ENCODE data around the gene ST6GALNAC3.

The ST6GALNAC3 gene

GRCh38 chr1:76141929-76142328, 67.4 kb downstream of the ST6GALNAC3 start:
- no peak for DNase-seq (ENCODE audit: low spot score)

- no peak for DNase-seq (ENCODE audit: low spot score)
Observed at GRCh38 chr1:76142771-76143540, 68.4 kb downstream of the ST6GALNAC3 start.

GRCh38 chr1:76144247-76144646, 69.7 kb downstream of the ST6GALNAC3 start:
- DNase-seq (ENCODE audit: low spot score): no peak

GRCh38 chr1:76145332-76145731, 70.8 kb downstream of the ST6GALNAC3 start:
- DNase-seq (ENCODE audit: low spot score): no peak

GRCh38 chr1:76146184-76146583, 71.6 kb downstream of the ST6GALNAC3 start:
- no peak for DNase-seq (ENCODE audit: low spot score)

- no peak for DNase-seq (ENCODE audit: low spot score)
Observed at GRCh38 chr1:76147917-76148316, 73.4 kb downstream of the ST6GALNAC3 start.

GRCh38 chr1:76148460-76148859, 73.9 kb downstream of the ST6GALNAC3 start:
- DNase-seq (ENCODE audit: low spot score): no peak

- no peak for DNase-seq (ENCODE audit: low spot score)
Observed at GRCh38 chr1:76153841-76154205, 79.3 kb downstream of the ST6GALNAC3 start.

- DNase-seq (ENCODE audit: low spot score): peak; percentile 67
Observed at GRCh38 chr1:76154206-76154956, 79.8 kb downstream of the ST6GALNAC3 start.

GRCh38 chr1:76156987-76157386, 82.4 kb downstream of the ST6GALNAC3 start:
- no peak for DNase-seq (ENCODE audit: low spot score)

- DNase-seq (ENCODE audit: low spot score): no peak
Observed at GRCh38 chr1:76158126-76158525, 83.6 kb downstream of the ST6GALNAC3 start.

- no peak for DNase-seq (ENCODE audit: low spot score)
Observed at GRCh38 chr1:76160225-76160624, 85.7 kb downstream of the ST6GALNAC3 start.

GRCh38 chr1:76161451-76161850, 86.9 kb downstream of the ST6GALNAC3 start:
- DNase-seq (ENCODE audit: low spot score): no peak

GRCh38 chr1:76162254-76162653, 87.7 kb downstream of the ST6GALNAC3 start:
- DNase-seq (ENCODE audit: low spot score): no peak

GRCh38 chr1:76164165-76164564, 89.6 kb downstream of the ST6GALNAC3 start:
- DNase-seq (ENCODE audit: low spot score): no peak

GRCh38 chr1:76170084-76170483, 95.5 kb downstream of the ST6GALNAC3 start:
- DNase-seq (ENCODE audit: low spot score): no peak

GRCh38 chr1:76170513-76170912, 96.0 kb downstream of the ST6GALNAC3 start:
- DNase-seq (ENCODE audit: low spot score): no peak

- DNase-seq (ENCODE audit: low spot score): no peak
Observed at GRCh38 chr1:76176000-76176399, 101.5 kb downstream of the ST6GALNAC3 start.

- DNase-seq (ENCODE audit: low spot score): no peak
Observed at GRCh38 chr1:76177615-76178014, 103.1 kb downstream of the ST6GALNAC3 start.

GRCh38 chr1:76179219-76179698, 104.7 kb downstream of the ST6GALNAC3 start:
- no peak for DNase-seq (ENCODE audit: low spot score)

GRCh38 chr1:76185207-76185606, 110.7 kb downstream of the ST6GALNAC3 start:
- DNase-seq (ENCODE audit: low spot score): peak; percentile 55

GRCh38 chr1:76186554-76187170, 112.1 kb downstream of the ST6GALNAC3 start:
- DNase-seq (ENCODE audit: low spot score): peak; percentile 16

Measured in SK-N-DZ (cell line).